Thyroid gland (tissue), 4 donors: ENCODE data around the gene PCK2.

Experiments used
- CTCF ChIP-seq, 6 experiments: fragments of 200-600 bp in 3 of 6; fragments of 450-650 bp in 3 of 6; sonication (generic) in 3 of 6; IDR thresholded peaks; one replicate each; pipeline ENCODE4 v1.5.1; 2016 to 2019; ENCODE audit warnings: antibody characterized with exemption in 6 of 6, mild to moderate bottlenecking in 2 of 6, inconsistent platforms in 1 of 6, moderate library complexity in 1 of 6
- POLR2A ChIP-seq, 2 donors: fragments of 450-650 bp; IDR thresholded peaks; one replicate each; pipeline ENCODE4 v1.6.1; 2017; ENCODE audit warnings: antibody characterized with exemption in 2 of 2, mild to moderate bottlenecking in 2 of 2, moderate library complexity in 1 of 2

GRCh38 chr14:24089890-24090289, 4.2 kb upstream of the PCK2 start:
- TF ChIP-seq CTCF (IDR thresholded peaks at IDR 0.05) (no peak), POLR2A (IDR thresholded peaks at IDR 0.05) (no peak)
